Measurements from ENCODE around the gene MAML2.

DNA sequence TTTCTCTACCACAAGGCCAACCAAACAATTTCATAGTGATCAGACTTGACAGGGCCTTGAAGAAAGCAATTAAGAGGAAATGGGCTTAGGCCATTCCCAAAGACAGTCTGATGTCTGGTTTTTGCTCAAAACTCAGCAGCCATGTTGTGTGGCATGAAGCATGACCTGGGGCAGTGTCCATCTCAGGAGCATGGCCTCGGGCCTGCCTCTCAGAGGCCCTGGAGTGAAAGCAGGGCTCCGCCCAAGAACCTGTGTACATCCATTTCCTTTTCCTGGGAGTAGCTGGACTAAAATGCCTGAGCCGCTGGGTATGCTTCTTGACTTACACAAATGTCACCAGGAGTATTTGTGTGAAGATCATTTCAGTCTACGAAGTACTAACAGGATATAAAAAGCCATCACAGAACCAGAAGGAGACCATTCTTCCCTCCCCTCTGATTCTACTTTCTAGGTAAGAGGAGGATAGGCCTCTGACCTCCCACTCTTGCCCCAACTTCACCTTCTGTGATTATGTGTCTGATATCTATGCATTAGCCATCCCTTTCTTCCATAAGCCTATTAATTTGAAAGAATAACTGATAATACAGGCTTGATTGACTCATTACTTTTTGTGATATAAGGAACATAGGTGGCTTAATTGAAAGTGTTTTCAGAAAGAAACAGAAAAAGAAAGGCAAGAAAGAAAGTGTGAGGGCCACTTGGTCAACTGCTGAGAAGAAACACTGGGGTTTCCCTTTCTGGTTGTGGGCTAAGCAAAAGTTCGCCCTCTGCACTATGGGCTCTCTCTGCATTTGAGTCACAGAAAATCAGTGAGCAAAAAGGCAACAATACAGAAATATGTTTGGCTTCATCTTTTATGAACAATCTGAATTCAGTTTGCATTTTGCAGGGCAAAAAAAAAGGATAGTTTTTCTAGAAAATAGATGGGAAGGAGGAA, 230.5 kb downstream of the MAML2 start:
- TF ChIP-seq CTCF (IDR thresholded peaks at IDR 0.05; ENCODE audit: insufficient read depth, low read length) (no peak), GABPA (IDR thresholded peaks at IDR 0.05; ENCODE audit: low read depth) (no peak), POLR2AphosphoS5 (IDR thresholded peaks at IDR 0.05; ENCODE audit: low read depth) (no peak)
- TF ChIP-seq, protein P1, sequence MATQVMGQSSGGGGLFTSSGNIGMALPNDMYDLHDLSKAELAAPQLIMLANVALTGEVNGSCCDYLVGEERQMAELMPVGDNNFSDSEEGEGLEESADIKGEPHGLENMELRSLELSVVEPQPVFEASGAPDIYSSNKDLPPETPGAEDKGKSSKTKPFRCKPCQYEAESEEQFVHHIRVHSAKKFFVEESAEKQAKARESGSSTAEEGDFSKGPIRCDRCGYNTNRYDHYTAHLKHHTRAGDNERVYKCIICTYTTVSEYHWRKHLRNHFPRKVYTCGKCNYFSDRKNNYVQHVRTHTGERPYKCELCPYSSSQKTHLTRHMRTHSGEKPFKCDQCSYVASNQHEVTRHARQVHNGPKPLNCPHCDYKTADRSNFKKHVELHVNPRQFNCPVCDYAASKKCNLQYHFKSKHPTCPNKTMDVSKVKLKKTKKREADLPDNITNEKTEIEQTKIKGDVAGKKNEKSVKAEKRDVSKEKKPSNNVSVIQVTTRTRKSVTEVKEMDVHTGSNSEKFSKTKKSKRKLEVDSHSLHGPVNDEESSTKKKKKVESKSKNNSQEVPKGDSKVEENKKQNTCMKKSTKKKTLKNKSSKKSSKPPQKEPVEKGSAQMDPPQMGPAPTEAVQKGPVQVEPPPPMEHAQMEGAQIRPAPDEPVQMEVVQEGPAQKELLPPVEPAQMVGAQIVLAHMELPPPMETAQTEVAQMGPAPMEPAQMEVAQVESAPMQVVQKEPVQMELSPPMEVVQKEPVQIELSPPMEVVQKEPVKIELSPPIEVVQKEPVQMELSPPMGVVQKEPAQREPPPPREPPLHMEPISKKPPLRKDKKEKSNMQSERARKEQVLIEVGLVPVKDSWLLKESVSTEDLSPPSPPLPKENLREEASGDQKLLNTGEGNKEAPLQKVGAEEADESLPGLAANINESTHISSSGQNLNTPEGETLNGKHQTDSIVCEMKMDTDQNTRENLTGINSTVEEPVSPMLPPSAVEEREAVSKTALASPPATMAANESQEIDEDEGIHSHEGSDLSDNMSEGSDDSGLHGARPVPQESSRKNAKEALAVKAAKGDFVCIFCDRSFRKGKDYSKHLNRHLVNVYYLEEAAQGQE (IDR thresholded peaks at IDR 0.05; ENCODE audit: insufficient replicate concordance, low read depth): no peak

All from HL-60 (cell line).